ENCODE measurements around the gene RNF44. TPM values are rescaled to one million over a fixed set of nuclear protein-coding genes. Genes with fewer than 3 reads are reported as not detected.
A peak's percentile ranks its signal among the peaks of the same experiment; 100 is the strongest.

RNF44 gene
- total RNA-seq: 71.4 and 74.0 TPM in 2 replicates

DNA sequence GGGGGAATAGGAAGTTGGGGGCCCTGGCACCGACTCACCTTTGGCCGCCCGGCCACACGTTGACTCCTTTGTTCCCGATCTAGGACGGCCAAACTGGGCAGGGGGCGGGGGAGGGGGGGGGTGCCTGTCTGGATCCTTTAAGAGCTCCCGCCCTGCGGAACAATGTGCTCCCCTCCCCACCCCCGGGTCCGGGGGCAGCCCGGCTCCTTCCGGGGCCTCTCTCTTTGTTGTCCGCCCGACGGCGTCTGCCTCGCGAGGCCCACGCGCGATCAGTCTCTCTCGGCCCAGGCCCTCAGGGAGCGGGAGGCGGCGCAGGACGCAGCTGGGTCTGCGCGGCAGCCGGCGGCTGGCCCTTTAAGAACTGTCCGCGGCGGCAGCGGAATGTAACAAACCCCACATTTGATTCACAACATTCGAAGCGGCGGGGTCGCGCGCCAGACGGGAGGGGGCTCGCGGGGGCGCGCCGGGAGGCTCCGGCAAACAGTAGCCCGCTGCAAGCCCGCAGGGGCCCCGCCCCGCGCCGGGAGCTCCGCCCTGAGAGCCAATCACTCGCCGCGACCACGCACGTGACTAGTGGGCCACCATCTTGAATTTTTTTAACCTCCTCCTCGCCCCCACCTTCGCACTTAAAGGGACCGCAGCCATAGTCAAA, at the start of gene RNF44:
Gene RNF44 (minus strand): TSS at position 501 of the 652 bp plus-strand sequence. CDS start 4,930 bp downstream, outside the sequence.
- H3K36me3 Mint-ChIP-seq (ENCODE audit: low read depth): peaks cover 11% of the 10 kb centered on the region
- H3K9me3 Mint-ChIP-seq: no peaks in the 10 kb centered on the region
- intact Hi-C loops (cut with micrococcal nuclease): loop anchor here (1.0 to 10.0 kb wide), 10 partner anchors 75 to 1015 kb away; partner anchors contain the start of genes ARL10, CLTB, FAF2 and GPRIN1
- no peaks in the 10 kb centered on the region for H3K27me3 Mint-ChIP-seq
- peak within 1 kb of the TSS; percentile 95 for H3K27ac Mint-ChIP-seq
- peaks cover 68% of the 10 kb centered on the region for H3K4me1 Mint-ChIP-seq
- H3K4me3 Mint-ChIP-seq: peak within 1 kb of the TSS; percentile 93
- DNase-seq: peak; percentile 100

GRCh38 chr5:176583076-176583475, 45.9 kb upstream of the RNF44 start:
- H3K27ac Mint-ChIP-seq: no peak overlapping the region
- H3K27me3 Mint-ChIP-seq: no peaks in the 10 kb centered on the region
- no peak overlapping the region for H3K4me3 Mint-ChIP-seq
- peaks cover 4% of the 10 kb centered on the region for H3K9me3 Mint-ChIP-seq
- H3K4me1 Mint-ChIP-seq: no peaks in the 10 kb centered on the region
- peaks cover 6% of the 10 kb centered on the region for H3K36me3 Mint-ChIP-seq (ENCODE audit: low read depth)
- intact Hi-C loops (cut with micrococcal nuclease): no loop called here
- no peak for DNase-seq

- H3K4me1 Mint-ChIP-seq: no peaks in the 10 kb centered on the region
- H3K4me3 Mint-ChIP-seq: no peak overlapping the region
- H3K9me3 Mint-ChIP-seq: peaks cover 4% of the 10 kb centered on the region
- H3K27me3 Mint-ChIP-seq: no peaks in the 10 kb centered on the region
- intact Hi-C loops (cut with micrococcal nuclease): no loop called here
- peaks cover 6% of the 10 kb centered on the region for H3K36me3 Mint-ChIP-seq (ENCODE audit: low read depth)
- H3K27ac Mint-ChIP-seq: no peak overlapping the region
- DNase-seq: no peak
Observed at GRCh38 chr5:176581361-176581760, 44.2 kb upstream of the RNF44 start.

DNA sequence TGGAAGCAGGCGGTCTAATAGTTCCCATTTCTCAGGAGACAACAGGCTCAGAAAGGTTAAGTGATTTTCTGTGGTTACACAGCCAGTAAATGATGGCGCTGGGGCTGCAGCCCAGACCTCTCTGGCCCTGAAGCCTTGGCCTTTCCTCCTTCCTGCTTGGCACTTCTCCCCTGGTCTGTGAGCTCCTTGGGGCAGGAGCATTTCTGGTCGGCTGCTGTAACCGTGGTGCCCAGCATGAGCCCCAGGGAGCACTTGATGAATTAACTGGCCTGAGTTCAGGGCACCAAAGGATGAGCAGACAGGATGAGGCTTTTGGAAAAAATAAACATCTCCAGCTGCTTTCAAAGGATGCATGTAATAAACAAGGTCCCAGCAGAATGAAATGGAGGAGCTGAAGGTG, 42.1 kb upstream of the RNF44 start:
- Mint-ChIP-seq H3K36me3 (ENCODE audit: low read depth) (peaks cover 2% of the 10 kb centered on the region), H3K27me3 (no peaks in the 10 kb centered on the region), H3K4me3 (no peak overlapping the region), H3K9me3 (no peaks in the 10 kb centered on the region), H3K27ac (no peak overlapping the region), H3K4me1 (peaks cover under 1% of the 10 kb centered on the region)
- intact Hi-C loops (cut with micrococcal nuclease): no loop called here
- no peak for DNase-seq

DNA sequence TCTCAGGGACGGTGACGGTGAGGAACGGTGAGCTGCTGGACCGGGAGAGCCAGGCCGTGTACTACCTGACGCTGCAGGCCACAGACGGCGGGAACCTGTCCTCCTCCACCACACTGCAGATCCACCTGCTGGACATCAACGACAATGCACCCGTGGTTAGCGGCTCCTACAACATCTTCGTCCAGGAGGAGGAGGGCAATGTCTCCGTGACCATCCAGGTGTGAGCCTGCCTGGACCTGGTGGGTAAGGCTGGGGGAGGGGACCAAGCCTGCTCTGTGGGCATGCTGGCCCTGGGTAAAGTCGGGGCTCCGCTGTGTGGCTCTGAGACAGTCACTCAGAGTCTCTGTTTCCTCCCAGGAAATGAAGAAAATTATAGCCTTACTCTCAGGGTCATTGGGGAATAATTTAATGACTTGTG, 41.2 kb upstream of the RNF44 start:
- no peaks in the 10 kb centered on the region for H3K36me3 Mint-ChIP-seq (ENCODE audit: low read depth)
- no peaks in the 10 kb centered on the region for H3K9me3 Mint-ChIP-seq
- no peak overlapping the region for H3K4me3 Mint-ChIP-seq
- H3K27ac Mint-ChIP-seq: no peak overlapping the region
- no peaks in the 10 kb centered on the region for H3K27me3 Mint-ChIP-seq
- peak; percentile 79 for DNase-seq
- intact Hi-C loops (cut with micrococcal nuclease): no loop called here
- peaks cover 6% of the 10 kb centered on the region for H3K4me1 Mint-ChIP-seq

DNA sequence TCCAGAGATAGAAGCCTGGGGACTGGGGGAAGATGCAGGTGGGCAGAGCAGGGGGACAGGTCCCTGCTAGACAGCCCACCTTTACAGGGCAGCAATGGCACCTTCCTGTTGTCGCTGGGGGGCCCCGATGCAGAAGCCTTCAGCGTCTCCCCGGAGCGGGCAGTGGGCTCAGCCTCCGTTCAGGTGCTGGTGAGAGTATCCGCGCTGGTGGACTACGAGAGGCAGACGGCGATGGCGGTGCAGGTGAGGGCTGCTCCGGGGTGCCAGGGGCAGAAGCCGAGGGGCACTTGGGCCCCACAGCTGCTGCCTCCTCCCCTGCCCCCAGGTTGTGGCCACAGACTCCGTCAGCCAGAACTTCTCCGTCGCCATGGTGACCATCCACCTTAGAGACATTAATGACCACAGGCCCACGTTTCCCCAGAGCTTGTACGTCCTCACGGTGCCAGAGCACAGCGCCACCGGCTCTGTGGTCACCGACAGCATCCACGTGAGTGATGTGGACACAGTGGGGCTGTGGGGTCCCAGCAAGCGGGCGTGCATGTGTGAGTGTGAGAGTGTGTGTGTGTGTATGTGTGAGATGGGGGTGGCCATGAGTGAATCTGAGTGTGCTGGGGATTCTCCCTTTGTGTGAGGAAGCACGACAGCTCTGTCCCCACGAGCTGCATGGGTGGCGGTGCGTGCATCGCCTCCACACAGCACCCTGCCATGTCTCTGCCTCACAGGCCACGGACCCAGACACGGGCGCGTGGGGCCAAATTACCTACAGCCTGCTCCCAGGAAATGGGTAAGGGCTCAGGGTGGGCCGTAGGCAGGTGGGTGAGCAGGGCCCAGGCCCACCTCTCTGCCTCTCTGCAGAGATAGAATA, 40.3 kb upstream of the RNF44 start:
- no peak for DNase-seq
- H3K4me1 Mint-ChIP-seq: peaks cover 6% of the 10 kb centered on the region
- no peak overlapping the region for H3K4me3 Mint-ChIP-seq
- no peaks in the 10 kb centered on the region for H3K36me3 Mint-ChIP-seq (ENCODE audit: low read depth)
- intact Hi-C loops (cut with micrococcal nuclease): no loop called here
- H3K27ac Mint-ChIP-seq: no peak overlapping the region
- peaks cover 6% of the 10 kb centered on the region for H3K27me3 Mint-ChIP-seq
- no peaks in the 10 kb centered on the region for H3K9me3 Mint-ChIP-seq

DNA sequence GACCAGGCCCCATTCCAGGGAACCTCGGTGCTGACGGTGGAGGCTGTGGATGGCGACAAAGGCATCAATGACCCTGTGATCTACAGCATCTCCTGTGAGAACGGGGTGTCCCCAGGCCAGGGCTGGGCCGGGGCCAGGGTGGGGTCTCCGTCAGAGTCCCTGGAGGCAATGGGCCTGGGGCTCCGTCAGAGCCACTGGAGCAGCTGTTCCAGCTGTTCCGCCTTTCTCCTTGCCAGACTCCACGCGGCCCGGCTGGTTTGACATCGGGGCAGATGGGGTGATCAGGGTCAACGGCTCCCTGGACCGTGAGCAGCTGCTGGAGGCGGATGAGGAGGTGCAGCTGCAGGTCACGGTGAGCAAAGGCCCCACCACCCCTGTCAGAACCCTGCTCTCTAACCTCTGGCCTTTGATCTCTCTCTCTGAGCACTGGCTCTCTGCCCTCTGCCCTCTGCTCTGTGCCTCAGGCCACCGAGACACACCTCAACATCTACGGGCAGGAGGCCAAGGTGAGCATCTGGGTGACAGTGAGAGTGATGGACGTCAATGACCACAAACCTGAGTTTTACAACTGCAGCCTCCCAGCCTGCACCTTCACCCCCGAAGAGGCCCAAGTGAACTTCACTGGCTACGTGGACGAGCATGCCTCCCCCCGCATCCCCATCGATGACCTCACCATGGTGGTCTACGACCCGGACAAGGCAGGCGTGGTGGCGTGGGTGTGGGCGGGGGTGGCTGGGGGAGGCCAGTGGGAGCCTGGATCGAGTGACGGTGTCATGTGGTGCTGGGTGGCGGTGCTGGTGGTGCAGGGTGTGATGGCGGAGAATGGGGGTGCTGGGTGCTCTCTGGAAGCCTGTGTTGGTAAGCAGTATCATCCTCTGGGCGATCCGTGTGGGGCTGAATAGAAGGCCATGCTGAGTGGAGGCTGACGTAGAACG, 38.6 kb upstream of the RNF44 start:
- Mint-ChIP-seq H3K4me1 (peaks cover 6% of the 10 kb centered on the region), H3K27me3 (peaks cover 9% of the 10 kb centered on the region), H3K9me3 (no peaks in the 10 kb centered on the region), H3K27ac (no peak overlapping the region), H3K4me3 (no peak overlapping the region), H3K36me3 (ENCODE audit: low read depth) (no peaks in the 10 kb centered on the region)
- intact Hi-C loops (cut with micrococcal nuclease): no loop called here
- DNase-seq: no peak

GRCh38 chr5:176575066-176575465, 37.9 kb upstream of the RNF44 start:
- intact Hi-C loops (cut with micrococcal nuclease): no loop called here
- Mint-ChIP-seq H3K4me1 (peaks cover 6% of the 10 kb centered on the region), H3K36me3 (ENCODE audit: low read depth) (no peaks in the 10 kb centered on the region), H3K27ac (no peak overlapping the region), H3K4me3 (no peak overlapping the region), H3K27me3 (peaks cover 9% of the 10 kb centered on the region), H3K9me3 (no peaks in the 10 kb centered on the region)
- no peak for DNase-seq

- Mint-ChIP-seq H3K27ac (no peak overlapping the region), H3K36me3 (ENCODE audit: low read depth) (no peaks in the 10 kb centered on the region), H3K9me3 (no peaks in the 10 kb centered on the region), H3K4me1 (peaks cover 6% of the 10 kb centered on the region), H3K4me3 (no peak overlapping the region), H3K27me3 (peaks cover 9% of the 10 kb centered on the region)
- intact Hi-C loops (cut with micrococcal nuclease): loop anchor here (1.0 kb wide), 3 partner anchors 45 to 158 kb away; partner anchors contain the start of genes CLTB and TSPAN17
- no peak for DNase-seq
Observed at GRCh38 chr5:176574297-176574591, 37.0 kb upstream of the RNF44 start.

DNA sequence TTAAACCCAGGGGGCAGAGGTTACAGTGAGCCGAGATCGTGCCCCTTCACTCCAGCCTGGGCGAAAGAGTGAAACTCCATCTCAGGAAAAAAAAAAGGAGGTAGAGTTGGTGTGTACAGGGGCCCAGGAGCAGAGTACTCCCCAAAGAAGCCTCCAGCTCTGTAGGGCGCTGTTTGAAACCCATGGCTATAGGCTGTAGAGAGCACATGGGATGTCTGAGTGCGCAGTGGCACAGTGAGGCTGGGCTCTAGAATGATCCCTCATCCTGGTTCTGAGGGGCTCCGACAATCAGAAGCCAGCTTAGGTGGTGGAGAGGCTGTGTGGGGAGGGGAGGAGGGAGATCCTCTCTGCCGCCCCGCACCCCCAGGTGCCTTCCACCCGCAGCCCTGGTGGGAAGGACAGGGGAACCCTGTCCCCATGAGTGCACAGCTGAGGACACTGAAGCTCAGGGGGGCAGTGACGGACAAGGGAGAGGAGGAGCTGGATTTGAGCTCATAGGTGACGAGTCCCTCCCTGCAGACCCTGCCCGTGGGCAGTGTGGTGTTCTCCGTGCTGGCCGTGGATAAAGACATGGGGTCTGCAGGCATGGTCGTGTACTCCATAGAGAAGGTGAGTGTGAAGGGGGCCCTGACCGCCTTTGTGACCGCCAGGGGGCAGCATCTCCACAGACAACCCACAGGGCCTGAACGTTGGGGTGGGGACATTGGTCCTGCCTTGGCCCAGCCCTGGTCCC, 36.5 kb upstream of the RNF44 start:
- peak; percentile 93 for DNase-seq
- peaks cover 9% of the 10 kb centered on the region for H3K27me3 Mint-ChIP-seq
- peaks cover 6% of the 10 kb centered on the region for H3K4me1 Mint-ChIP-seq
- H3K9me3 Mint-ChIP-seq: no peaks in the 10 kb centered on the region
- no peak overlapping the region for H3K27ac Mint-ChIP-seq
- H3K4me3 Mint-ChIP-seq: no peak overlapping the region
- intact Hi-C loops (cut with micrococcal nuclease): loop anchor here (1.0 kb wide), 3 partner anchors 46 to 157 kb away; partner anchors contain the start of genes CLTB and TSPAN17
- H3K36me3 Mint-ChIP-seq (ENCODE audit: low read depth): no peaks in the 10 kb centered on the region

DNA sequence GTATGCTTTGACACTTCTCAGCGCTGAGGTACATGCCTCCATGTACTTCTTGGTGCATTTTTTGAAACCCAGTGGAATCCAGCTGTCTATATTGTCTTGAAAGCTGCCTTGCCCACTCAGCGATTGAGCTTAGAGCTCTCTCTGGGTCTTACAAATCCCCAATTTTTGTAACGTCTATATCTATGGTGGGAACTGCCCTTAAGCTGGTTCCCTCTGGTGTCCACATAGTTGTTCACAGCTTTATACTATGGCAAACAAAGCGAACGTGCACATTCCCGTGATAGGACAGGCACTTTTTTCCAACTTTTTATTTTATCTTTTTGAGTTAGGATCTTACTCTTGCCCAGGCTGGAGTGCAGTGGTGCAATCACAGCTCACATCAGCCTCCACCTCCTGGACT, 32.8 kb upstream of the RNF44 start:
- H3K27me3 Mint-ChIP-seq: peaks cover 9% of the 10 kb centered on the region
- no peak overlapping the region for H3K4me3 Mint-ChIP-seq
- H3K9me3 Mint-ChIP-seq: no peaks in the 10 kb centered on the region
- no peak for DNase-seq
- peaks cover 8% of the 10 kb centered on the region for H3K4me1 Mint-ChIP-seq
- no peaks in the 10 kb centered on the region for H3K36me3 Mint-ChIP-seq (ENCODE audit: low read depth)
- no peak overlapping the region for H3K27ac Mint-ChIP-seq
- intact Hi-C loops (cut with micrococcal nuclease): no loop called here

DNA sequence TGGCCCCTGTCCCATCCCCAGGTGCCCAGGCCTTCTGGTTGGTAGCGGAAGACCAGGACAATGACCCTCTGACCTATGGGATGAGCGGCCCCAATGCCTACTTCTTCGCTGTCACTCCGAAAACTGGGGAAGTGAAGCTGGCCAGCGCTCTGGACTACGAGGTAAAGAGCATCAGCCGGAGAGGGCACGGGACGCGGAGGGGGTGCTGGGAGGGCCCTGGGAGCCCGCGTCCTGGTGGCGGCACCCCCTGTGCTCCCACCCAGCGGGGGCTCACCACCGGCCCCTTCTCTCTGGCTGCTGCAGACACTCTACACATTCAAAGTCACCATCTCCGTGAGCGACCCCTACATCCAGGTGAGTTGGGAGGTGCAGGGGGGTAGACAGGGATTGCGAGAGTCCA, 31.5 kb upstream of the RNF44 start:
- Mint-ChIP-seq H3K4me1 (peaks cover 3% of the 10 kb centered on the region), H3K36me3 (ENCODE audit: low read depth) (no peaks in the 10 kb centered on the region), H3K27me3 (peaks cover 9% of the 10 kb centered on the region), H3K27ac (no peak overlapping the region), H3K9me3 (no peaks in the 10 kb centered on the region), H3K4me3 (no peak overlapping the region)
- DNase-seq: no peak
- intact Hi-C loops (cut with micrococcal nuclease): no loop called here

- DNase-seq: no peak
- H3K27me3 Mint-ChIP-seq: peaks cover 3% of the 10 kb centered on the region
- H3K27ac Mint-ChIP-seq: no peak overlapping the region
- H3K36me3 Mint-ChIP-seq (ENCODE audit: low read depth): no peaks in the 10 kb centered on the region
- intact Hi-C loops (cut with micrococcal nuclease): no loop called here
- no peak overlapping the region for H3K4me3 Mint-ChIP-seq
- no peaks in the 10 kb centered on the region for H3K9me3 Mint-ChIP-seq
- peaks cover 6% of the 10 kb centered on the region for H3K4me1 Mint-ChIP-seq
Observed at GRCh38 chr5:176565760-176566288, 28.6 kb upstream of the RNF44 start.

Data from activated CD4-positive, alpha-beta T cell treated with anti-CD3 and anti-CD28 coated beads, Interleukin-2, amount 10 ng/mL, durations not matched to agents 24 days and 14 days (primary cell).